Measurements from ENCODE around the gene PRDM15.
A peak's percentile ranks its signal among the peaks of the same experiment; 100 is the strongest.

The PRDM15 gene, protein sequence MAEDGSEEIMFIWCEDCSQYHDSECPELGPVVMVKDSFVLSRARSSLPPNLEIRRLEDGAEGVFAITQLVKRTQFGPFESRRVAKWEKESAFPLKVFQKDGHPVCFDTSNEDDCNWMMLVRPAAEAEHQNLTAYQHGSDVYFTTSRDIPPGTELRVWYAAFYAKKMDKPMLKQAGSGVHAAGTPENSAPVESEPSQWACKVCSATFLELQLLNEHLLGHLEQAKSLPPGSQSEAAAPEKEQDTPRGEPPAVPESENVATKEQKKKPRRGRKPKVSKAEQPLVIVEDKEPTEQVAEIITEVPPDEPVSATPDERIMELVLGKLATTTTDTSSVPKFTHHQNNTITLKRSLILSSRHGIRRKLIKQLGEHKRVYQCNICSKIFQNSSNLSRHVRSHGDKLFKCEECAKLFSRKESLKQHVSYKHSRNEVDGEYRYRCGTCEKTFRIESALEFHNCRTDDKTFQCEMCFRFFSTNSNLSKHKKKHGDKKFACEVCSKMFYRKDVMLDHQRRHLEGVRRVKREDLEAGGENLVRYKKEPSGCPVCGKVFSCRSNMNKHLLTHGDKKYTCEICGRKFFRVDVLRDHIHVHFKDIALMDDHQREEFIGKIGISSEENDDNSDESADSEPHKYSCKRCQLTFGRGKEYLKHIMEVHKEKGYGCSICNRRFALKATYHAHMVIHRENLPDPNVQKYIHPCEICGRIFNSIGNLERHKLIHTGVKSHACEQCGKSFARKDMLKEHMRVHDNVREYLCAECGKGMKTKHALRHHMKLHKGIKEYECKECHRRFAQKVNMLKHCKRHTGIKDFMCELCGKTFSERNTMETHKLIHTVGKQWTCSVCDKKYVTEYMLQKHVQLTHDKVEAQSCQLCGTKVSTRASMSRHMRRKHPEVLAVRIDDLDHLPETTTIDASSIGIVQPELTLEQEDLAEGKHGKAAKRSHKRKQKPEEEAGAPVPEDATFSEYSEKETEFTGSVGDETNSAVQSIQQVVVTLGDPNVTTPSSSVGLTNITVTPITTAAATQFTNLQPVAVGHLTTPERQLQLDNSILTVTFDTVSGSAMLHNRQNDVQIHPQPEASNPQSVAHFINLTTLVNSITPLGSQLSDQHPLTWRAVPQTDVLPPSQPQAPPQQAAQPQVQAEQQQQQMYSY

DNA sequence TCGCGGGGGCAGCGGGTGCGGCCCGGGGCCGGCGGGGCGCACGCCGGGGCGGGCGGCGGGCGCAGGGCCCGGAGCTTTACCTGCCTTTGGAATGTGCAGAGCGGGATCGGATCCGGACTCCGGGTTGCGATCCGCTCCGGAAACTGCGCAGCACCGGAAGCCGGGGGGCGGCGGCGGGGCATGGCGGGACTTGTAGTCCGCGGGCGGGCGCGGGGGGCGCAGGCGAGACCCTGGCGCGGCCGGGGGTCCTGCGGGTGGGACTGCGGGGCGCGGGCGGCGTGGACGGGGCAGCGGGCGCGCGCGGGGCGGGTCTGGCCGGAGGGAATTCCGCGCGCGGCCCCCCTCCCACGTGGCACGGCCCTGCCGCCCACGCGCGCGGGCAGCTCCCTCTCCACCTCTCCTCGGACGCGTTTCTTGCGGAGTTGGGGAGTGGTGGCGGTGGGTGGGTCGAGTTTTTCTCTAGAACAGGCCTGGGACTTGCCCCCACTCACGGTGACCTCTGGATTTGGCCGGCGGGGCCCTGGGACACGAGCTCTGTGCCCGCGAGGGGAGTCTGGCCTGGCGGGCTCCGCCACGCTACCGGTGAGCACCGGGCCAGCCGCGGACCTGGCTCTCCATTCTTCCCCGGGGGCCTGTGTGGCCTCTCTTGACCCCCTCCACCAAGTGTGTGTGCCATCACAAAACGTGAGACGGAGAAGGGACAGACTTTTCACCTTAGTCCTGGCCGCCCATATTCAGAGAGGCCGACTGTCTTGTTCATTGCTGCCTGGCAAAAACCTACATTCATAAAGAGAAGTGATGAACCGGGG lies at the start of gene PRDM15:
Gene PRDM15, minus strand, starts transcription at position 155 of the 809 bp plus-strand sequence. CDS start 18,981 bp downstream, outside the sequence.
- DNase-seq = peak; percentile 84

DNA sequence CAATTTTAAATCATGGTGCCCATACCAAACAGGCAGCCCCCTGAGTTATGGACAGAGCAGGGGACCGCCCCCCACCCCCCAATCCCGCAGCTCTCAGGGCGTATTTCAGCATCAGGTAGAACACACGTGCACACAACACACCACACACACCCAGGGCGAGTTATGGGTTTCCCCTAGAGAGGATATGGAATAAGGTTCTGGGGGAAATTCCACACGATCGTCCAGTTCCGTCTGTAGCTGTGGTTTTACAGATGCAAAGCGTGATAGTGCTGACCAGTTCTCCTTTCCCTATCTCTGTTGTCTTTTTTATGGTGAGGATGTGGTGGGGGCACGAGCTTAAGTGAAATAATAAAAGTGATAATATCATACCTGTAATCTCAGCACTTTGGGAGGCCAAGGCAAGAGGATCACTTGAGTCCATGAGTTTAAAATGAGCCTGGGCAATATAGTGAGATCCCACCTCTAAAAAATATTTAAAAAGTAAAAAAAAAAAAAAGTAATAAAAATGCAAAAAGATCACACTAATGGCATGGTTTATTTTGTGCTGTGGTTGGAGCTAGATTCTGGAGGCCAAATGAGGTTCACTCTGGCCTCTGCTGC lies 49.6 kb upstream of the PRDM15 start:
- DNase-seq = no peak

DNA sequence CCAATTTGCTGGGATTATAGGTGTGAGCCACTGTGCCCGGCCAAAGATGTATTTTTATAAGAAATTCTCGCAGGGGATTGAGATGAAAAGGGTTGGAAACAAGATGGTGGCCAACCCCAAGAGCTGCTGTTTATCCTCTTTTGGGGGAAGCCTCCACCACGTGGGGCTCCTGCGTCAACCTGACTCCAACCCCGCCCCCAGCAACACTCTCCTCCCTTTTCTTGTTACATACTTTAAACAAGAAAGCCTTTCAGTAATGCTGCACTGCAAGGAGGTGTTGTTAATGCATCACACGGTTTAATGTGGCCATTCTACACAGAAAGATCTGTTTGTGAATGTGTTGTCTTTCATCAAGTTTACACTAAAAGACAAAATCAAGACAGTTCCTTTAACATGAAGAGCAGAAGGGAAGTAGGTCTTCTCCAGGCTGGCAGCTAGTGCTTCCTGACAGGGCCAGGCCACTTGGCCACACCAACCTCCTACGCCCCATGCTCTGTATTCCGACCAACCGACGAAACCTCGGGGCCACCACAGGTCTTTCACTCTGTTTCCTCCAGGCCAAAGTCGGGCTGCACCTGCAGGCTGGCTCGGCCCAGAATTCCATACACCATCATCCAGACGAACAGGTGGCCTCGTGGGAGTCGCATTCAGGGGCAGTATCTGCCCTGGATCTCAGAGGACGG lies 48.7 kb upstream of the PRDM15 start:
- no peak for DNase-seq

DNA sequence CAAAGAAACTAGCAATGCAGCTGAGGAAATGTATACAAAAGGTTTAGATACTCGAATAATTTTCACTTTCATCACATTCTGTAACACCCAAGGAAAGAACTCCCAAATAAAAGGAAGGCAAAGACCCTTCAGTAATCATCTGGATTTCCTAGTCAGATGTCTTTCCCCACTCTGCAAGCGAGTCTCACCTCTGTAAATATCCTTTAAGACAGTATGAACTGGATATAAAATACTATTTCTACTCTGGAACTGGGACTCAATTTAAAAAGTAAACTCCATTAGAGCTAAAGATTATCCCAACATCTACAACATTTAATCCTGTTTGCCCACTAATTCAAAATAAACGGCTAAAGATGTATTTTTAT lies 47.6 kb upstream of the PRDM15 start:
- no peak for DNase-seq

DNA sequence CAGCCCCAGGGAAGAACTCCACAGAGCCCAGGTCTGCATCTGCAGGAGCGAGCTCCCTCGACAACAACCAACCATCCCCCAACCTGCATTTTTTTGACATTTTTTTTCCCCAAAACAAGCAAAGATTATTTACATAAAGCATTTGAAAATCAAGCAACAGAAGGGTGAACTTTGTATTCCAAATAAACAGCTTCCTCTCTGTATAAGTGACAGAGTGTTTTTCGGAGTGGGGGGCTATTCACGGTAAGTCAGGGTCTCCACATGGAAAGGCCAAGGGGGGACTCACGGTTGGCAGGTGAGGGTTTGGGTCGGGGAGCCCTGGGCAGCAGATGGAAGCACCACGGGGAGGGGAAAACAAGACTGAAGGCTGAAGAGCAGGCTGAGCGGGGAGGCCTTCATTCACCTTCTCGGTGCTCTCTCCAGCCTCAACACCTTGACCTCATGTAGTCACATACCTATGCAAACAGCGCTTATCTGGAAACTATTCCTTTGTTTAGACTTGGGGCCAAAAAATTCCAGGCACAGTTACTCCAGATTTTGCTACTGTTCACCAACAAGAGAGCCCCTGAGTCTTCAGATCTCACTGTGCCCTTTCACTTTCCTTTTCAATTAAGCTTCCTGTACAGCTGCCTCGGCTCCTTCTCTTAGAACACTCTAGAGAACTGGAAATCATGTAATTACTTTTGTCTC lies 47.1 kb upstream of the PRDM15 start:
- DNase-seq = no peak

DNA sequence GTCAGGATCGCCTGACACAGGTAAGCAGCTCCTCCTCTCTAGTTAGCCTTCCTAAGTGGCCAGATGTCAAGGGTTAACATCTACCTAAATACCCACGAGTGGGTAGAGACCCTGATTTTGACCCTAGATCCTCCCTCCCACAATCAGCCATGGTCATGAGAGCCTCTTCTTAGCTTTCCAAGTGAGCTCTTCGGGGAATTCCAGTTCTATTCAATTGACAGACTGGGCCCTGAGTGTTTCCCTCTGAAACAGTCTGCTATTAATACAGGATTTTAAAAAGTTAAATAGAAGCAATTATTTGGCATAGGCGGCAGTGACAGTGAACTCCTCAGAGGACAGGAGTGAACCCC lies 46.6 kb upstream of the PRDM15 start:
- DNase-seq = no peak

DNA sequence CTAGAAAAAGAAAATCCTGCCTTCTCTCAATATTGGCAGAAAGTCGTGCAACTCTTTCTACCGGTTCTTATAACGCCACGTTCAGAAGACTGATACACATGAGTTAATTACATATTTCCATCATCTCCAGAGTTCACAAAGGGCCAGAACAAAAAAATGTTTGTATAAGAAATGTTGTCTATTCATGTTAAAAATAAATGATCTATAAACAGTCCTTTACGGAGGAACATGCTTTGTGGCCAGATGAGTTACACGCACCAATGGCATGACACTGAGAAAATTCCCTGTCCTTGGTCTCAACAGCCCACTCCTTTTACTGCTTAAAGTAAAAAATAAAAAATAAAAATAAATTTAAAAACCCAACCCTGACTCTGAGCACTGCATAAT lies 45.2 kb upstream of the PRDM15 start:
- no peak for DNase-seq

DNA sequence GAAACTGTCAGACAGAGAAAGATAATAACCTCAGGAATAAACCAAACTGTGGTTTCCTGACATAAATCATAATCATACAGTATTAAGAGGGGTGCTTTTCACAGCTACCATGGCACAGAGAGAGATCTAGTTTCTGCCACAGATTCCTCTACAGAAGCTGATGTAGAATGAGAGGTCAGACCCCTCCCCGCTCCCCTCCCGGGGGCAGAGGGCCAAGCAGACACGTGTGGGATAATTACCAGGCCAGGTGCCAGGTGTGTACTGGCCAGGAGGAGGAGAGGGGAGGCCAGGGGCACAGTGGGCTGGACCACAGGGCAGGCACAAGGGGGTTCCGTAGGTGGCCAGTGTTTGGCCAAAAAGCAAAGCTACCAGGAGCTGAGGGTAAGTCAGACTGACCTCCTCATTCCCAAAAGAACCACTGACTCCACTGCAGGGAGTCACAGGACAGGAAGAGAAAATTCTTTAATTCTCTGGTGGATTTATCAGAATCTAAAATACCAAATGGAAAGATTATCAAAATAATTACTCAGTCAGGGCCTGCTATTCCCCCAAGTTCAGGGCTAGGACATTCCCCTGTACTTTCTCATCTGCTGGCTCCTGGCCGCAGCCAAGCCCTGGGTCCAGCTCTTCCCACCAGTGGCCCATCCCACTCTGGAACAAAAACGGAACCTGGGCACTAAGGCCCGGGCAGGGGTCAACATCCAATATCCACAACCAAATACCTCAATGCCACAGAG lies 44.7 kb upstream of the PRDM15 start:
- no peak for DNase-seq

DNA sequence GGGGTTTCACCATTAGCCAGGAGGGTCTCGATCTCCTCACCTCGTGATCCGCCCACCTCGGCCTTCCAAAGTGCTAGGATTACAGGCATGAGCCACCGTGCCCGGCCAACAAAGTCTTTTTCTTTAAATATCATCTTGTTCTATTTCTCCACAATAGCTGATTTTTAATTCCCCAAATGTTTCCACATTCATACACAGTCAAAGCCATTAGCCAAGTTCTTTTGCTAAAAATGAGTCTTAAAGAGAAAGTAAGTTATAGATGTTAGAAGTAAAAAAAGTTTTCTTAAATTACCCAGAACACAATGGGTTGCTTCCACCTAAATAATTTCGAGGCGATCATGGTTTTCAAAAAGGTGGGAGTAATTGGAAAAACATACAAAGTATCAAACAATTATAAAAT lies 44.0 kb upstream of the PRDM15 start:
- DNase-seq = no peak

DNA sequence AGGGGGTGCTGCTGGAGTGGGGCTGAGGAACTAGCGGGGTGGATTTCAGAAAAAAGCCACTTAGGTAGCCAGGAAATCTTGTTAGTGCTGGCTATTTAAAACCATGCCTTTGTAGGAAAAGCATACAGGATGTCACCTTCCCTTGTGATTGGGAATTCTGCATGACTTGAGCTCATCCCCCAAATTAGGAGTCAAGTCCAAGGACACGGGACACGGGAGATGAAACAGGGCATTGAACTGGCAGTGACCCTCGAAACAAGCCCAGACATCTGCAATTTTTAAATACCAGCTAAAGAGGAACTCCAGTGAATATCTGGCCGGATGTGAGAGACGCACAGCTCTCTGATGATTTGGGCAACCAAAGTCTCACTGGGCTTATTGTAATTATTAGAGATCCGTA lies 41.9 kb upstream of the PRDM15 start:
- DNase-seq = no peak

DNA sequence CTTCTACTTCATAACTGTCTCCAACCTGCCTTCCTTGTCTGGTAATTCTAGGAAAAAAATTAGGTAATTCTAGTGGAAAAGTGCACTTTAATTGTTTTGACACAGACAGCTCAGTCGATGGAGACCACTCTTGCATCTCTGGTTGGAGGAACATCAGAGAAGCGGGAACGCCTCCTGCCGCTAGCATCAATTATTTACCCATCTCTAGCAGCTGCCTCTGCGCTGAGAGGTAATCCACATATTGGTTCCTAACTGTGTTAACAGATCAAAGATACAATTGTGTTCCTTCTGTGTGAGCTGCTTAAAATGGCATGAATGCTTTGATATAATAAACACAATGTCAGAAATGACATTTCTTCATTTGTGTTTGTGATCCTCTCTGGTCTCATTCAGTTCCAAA lies 41.3 kb upstream of the PRDM15 start:
- no peak for DNase-seq

DNA sequence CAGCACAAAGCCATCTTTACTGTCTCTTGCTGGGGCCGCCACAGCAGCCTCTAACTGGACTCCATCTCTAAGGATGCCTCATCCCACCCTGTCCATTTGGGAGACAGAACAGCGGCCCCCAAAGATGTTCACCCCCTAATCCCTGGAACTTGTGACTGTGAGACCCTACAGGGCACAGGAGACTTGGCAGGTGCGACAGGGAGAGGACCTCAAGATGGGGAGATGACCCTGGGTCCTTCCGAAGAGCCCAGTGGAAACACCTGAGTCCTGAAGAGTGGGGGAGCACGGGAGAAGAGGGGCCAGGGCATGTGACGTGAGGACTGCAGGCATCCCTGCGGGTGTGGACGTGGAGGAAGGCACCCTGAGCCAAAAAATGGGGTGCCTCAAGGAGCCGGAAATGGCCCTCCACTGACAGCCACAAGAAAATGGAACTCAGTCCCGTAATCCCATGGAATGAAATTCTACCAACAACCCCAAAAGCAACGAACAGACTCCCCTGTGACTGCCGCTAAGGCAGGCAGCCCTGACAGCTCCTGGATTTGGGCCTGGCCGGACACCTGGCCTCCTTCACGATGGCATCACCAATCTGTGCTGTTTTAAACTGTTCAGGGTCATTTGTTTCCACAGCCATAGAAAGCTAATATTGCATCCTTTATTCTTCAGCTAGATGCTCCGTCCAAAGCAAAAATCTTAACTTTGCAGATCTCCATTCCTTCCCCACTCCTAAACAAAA lies 40.7 kb upstream of the PRDM15 start:
- no peak for DNase-seq

DNA sequence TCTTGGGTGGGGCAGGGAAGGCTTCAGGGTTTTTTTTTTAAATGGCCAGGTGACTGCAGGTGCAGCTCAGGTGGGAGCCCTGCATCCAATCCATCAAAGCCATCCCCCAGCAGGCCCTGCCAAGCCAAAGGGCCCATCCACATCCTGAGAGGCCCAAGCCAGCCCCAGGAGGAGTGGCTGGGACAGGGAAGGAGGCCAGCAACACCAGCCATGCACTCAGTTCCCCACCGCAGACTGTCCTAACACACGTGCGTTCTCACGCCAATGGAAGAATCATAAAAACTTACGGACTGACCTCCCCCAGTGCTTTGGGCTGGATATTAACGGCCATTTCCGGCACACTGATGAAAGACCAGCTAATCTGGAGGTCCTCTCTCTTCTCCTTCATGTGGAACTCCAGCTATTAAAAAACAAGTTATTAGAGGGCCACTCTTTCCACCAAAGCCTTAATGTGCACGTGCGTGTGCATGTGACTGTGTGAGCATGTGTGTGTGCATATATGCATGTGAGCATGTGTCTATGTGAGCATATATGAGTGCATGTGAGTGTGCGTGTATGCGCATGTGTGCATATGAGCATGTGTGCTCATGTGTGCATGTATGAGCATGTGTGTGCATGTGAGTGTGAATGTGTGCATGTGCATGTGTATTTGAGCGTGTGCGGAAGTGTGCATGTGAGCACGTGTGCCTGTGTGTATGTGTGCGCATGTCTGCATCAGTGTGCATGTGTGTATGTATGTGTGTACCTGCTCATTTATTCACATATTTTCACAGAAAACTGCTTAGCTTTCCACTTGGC lies 39.6 kb upstream of the PRDM15 start:
- no peak for DNase-seq

DNA sequence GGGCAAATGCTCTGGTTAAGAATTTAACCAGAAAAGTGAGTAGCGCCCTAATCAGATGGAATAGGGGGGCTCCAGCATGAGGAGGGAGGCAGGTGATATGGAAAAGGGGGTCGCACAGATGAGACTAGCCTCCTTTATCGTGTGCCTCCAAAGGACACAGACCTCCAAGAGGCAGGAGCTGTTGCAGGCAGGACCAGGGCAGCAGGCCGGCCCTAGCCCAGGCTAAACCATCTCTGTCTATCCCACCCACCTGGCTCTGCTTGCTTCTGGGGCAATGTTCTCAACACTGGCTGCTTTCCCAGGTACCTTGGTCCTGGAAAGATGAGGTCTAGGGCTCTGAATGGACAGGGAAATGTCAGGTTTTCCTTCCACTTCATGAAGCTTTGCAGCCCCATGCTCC lies 38.4 kb upstream of the PRDM15 start:
- DNase-seq = no peak

DNA sequence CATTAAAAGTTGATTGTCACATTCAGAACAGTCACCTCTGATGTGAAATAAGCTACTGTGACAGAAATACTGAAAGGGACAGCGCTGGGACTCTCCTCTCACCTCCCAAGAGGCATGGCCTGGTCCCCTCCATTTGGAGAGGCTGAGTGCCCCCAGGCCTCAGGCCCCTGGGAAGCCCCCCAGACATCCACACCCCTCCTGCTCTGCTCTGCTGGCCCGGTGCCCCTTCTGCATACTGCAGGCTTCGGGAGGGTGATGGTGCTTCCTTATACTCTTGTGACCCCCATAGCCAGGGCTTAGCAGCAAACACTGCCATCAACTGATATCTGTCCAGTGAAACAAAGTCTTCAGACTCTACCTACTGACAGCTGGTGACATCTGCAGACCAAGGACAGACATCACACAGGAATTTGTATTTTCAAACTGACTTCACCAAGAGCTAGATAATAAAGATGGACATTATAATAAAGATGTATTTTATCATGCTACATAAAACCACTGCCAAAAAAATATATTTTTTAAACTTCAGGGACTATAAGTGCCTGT lies 37.8 kb upstream of the PRDM15 start:
- no peak for DNase-seq

DNA sequence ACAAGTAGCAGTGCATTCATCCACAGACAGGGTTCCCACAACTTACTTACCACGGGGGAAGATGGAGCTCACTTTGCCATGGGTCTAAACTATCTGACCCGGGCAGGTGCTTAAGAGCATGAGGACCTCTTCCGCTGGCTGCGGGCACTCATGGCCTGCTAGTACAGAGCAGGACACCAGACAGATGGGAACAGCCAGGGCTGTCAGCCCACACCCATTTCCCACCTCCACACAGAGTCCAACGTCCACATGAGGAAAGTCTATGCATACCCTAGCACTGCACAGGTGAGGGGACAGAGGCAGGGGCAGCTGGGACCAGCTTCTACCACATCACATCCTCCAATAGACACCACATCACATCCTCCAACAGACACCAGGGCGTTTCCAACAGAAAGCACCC lies 35.8 kb upstream of the PRDM15 start:
- DNase-seq = no peak

DNA sequence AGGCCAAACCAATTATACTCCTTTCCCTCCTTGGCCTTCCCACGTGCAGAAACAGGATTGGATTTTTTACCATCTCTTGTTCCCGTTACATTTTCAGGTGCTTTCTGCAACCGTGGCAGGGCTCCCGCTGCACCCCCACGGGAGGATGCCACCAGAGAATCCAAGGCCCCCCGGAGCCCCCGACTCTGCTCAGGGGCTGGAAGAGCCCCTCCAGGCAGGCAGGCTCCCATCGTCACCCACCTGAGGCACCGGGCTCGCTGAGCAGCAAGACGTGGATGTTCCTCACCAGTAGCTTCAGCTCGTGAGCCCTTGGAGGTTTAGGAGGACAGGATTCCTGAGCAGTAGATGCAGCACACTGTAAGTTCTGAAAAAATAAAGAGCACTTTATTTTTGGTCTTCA lies 35.2 kb upstream of the PRDM15 start:
- DNase-seq = no peak

DNA sequence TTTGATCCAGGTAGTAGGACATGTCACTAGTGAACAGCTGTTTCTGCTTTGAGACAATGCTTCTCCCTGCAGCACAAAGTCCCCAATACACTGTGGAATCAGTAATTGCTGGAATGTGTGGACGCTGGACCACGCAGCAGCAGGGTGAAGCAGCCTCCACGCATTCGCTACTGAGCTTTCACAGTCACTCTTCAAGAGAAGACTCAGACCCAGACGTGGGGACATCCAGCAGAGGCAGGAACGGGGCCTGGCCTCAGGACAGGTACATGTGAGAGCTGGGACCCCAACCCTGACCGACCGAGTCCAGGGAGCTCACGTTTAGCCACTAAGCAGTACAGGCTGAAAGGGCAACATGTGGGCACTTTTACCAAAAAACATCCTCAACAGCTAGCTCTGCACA lies 34.1 kb upstream of the PRDM15 start:
- no peak for DNase-seq

DNA sequence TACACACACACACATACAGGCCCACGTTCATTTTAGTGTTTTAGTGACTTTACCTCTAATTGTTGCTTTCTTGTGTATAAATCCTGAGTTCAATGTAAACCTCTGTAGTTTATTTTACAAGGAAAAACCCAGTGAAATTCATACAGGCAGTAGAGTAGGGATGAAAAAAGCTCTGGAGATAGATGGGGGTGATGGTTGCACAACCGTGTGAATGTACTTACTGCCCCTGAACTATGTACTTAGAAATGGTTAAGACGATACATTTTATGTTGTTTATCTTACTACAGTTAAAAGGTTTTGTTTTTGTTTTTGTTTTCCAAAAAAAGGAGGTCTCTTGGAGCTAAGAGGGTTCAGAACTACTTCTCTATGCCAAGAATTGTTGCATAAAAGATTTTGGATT lies 29.7 kb upstream of the PRDM15 start:
- DNase-seq = no peak

Measured in stimulated activated naive CD4-positive, alpha-beta T cell treated with Interleukin-2 at 50 U/mL for 16 hours (primary cell).